Heart right ventricle (tissue), 16 donors: ENCODE results near the gene DHCR24. TPM values are rescaled to one million over a fixed set of nuclear protein-coding genes. Genes with fewer than 3 reads are reported as not detected.

ENCODE experiments used
- ATAC-seq, 8 donors: fragments of 200-7000 bp; cut with Tn5 transposase; one replicate each; pipeline ENCODE4 v1.9.1; 2020; ENCODE audit warnings: mild to moderate bottlenecking in 8 of 8, moderate library complexity in 8 of 8, moderate number of reproducible peaks in 1 of 8
- DNase-seq, 2 donors: peaks; one replicate each; pipeline ENCODE4 v3.0.0-alpha.2; 2020
- H3K27ac ChIP-seq, 10 donors: fragments of 200-600 bp; sonication (generic) in 2 of 10; one replicate each; pipeline versions ENCODE4 v1.5.0 to v1.8.0; 2020 to 2022; ENCODE audit warnings: mild to moderate bottlenecking in 3 of 10
- H3K27me3 ChIP-seq, 7 donors: fragments of 200-600 bp; one replicate each; pipeline ENCODE4 v1.8.0; 2021 to 2022; ENCODE audit warnings: mild to moderate bottlenecking in 2 of 7
- H3K36me3 ChIP-seq, 9 donors: fragments of 200-600 bp; sonication (generic) in 1 of 9; one replicate each; pipeline versions ENCODE4 v1.5.0 to v1.8.0; 2020 to 2022; ENCODE audit warnings: mild to moderate bottlenecking in 2 of 9
- H3K4me1 ChIP-seq, 9 donors: fragments of 200-600 bp; sonication (generic) in 1 of 9; one replicate each; pipeline versions ENCODE4 v1.5.0 to v1.8.0; 2020 to 2022; ENCODE audit warnings: mild to moderate bottlenecking in 4 of 9
- H3K4me3 ChIP-seq, 10 donors: fragments of 200-600 bp; sonication (generic) in 2 of 10; one replicate each; pipeline versions ENCODE4 v1.5.0 to v1.8.0; 2020 to 2022; ENCODE audit warnings: mild to moderate bottlenecking in 7 of 10, moderate library complexity in 2 of 10
- H3K9me3 ChIP-seq, 11 donors: fragments of 200-600 bp in 10 of 11; sonication (generic) in 2 of 11; one replicate each; pipeline versions ENCODE4 v1.5.0 to v1.8.0; 2013 to 2022; ENCODE audit warnings: mild to moderate bottlenecking in 2 of 11, control low read depth in 1 of 11, moderate library complexity in 1 of 11
- WGBS, 2 donors: extraction: QIAGEN DNeasy Blood & Tissue Kit; methylation state at CpG; one replicate each; pipeline ENCODE4 v1.1.7; 2013; ENCODE audit warnings: inconsistent platforms in 1 of 2; 5-methylcytosine and 5-hydroxymethylcytosine counted together
- intact Hi-C, 10 donors: fragments of 100-400 bp; cut with DNase I; formaldehyde crosslinking; loops; one replicate each; pipeline versions ENCODE4 v1.11.1 to v1.14.2; 2022
- polyA plus RNA-seq, 2 donors: library from polyadenylated mRNA; stranded (reverse); fragments of 200-250 nt; gene quantifications; one replicate each; pipeline ENCODE4 v1.2.3, GENCODE V29; 2013
- total RNA-seq, 10 donors: library from RNA; stranded (reverse); fragmentation: NEBNext Ultra II Directional in 3 of 10; extraction: Animal tissue kit (Norgen Biotek cat#: 25700) in 3 of 10; gene quantifications; one replicate each; pipeline versions ENCODE4 v1.2.1 to v1.2.4, GENCODE V29; 2021 to 2023
- TF ChIP-seq, protein P1 (sequence below), 9 donors: fragments of 200-600 bp; sonication (generic) in 2 of 9; IDR thresholded peaks; one replicate each; pipeline versions ENCODE4 v1.5.0 to v1.8.0; 2021 to 2022; ENCODE audit warnings: antibody characterized with exemption in 9 of 9, mild to moderate bottlenecking in 5 of 9, moderate library complexity in 1 of 9
- donor health status: Arrhythmogenic right ventricular cardiomyopathy.
- donor health status: ischemic (EF 13 %, LVEDD 7.1; RV severe dilation, severe dysfunction).
- donor health status: healthy with polysubstance abuse.
- donor health status: DM: no; HTN: yes; CAD: no.
- donor health status: DM: no; HTN: no; CAD: no.
- donor health status: ischemic (EF 25% LVEDD 6.9; RV normal size, moderate dysfunction).
- donor health status: ischemic (EF 25% LVEDD 5.7; RV mildly dilated, moderate dysfunction).
- donor health status: healthy.
- donor health status: DM: yes; HTN: yes; CAD: no.
- donor health status: Ischemic cardiomyopathy.
- donor health status: ischemic (EF 35%, LVEDD 5.7; RV mildly dilated, moderate dysfunction).
- donor health status: nonischemic (EF 11% LVEDD 7.7; RV severe dilation, severe dysfunction).
- donor health status: DM: yes; HTN: yes; CAD: no.
- donor health status: PGD.
- donor health status: ischemic (EF 29% LVEDD 5.4; RV normal size, mild dysfunction).
- donor health status: nonischemic (EF 23%, LVEDD 6.1; RV moderate dilation, normal function).

The DHCR24 gene
- total and polyA plus RNA-seq, 12 donors: 3.3 to 70.6 (median 15.0) TPM

DNA sequence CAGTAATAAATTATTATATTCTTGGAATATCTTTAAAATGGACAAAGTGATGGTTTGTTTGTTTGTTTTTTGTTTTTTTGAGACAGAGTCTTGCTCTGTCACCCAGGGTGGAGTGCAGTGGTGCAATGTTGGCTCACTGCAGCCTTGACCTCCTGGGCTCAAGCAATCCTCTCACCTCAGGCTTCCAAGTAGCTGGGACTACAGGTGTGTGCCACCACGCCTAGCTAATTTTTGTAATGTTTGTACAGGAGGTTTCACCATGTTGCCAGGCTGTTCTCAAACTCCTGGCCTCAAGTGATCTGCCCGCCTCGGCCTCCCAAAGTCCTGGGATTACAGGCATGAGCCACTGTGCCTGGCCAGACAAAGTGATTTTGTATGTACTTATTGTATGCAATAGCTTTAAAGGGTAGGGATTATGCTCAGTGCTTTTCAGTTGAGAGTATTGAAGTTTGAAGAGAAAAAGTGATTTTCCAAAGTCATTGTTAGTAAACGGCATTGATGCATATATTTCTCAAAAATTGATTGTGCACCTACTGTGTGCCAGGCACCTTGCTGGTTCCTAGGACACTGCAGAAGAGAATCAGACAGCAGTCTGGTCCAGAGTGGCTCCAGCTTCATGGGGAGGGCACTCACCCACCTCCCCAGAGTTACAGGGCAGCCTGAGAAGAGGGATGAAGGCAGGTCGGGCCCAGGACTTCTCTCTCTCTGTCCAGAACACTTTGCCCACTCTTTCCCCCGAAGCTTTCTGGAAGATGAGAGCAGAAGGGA lies 51.7 kb downstream of the DHCR24 start:
- H3K36me3 ChIP-seq: no peaks in the 10 kb centered on the region
- no peaks in the 10 kb centered on the region for H3K4me1 ChIP-seq
- DNase-seq (no peak), ATAC-seq (no peak)
- 80 to 88% methylated on average over 6 of the region's 6 CpGs for WGBS, 2 donors
- H3K4me3 ChIP-seq: no peak overlapping the region
- no peak overlapping the region for H3K27ac ChIP-seq
- TF ChIP-seq, protein P1, sequence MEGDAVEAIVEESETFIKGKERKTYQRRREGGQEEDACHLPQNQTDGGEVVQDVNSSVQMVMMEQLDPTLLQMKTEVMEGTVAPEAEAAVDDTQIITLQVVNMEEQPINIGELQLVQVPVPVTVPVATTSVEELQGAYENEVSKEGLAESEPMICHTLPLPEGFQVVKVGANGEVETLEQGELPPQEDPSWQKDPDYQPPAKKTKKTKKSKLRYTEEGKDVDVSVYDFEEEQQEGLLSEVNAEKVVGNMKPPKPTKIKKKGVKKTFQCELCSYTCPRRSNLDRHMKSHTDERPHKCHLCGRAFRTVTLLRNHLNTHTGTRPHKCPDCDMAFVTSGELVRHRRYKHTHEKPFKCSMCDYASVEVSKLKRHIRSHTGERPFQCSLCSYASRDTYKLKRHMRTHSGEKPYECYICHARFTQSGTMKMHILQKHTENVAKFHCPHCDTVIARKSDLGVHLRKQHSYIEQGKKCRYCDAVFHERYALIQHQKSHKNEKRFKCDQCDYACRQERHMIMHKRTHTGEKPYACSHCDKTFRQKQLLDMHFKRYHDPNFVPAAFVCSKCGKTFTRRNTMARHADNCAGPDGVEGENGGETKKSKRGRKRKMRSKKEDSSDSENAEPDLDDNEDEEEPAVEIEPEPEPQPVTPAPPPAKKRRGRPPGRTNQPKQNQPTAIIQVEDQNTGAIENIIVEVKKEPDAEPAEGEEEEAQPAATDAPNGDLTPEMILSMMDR (IDR thresholded peaks at IDR 0.05): no peak
- peaks cover 0 to 25% (median 3%) of the 10 kb centered on the region in 11 donors for H3K9me3 ChIP-seq
- H3K27me3 ChIP-seq: peaks cover 0 to 6% (median 0%) of the 10 kb centered on the region in 7 donors
- intact Hi-C loops: no loop called here

DNA sequence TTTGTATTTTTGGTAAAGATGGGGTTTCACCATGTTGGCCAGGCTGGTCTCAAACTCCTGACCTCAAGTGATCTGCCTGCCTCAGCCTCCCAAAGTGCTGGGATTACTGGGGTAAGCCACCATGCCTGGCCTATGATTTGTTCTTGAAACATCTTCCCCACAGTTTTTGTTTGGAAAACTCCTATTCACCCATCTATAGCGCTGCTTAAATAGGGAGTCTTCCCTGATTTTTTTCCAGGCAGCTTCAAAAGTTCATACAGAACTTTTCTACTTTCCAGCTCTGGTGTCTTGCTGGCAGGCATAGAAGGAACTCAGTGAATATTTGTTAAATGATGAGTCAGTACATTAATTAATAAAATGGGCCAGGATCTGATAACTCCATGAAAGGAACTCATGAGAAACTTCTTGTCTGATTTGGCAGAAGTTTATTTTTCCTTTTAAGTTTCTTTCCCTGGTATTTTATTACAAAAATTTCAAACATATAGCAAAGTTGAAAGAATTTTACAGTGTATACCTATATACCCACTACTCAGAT lies 52.9 kb downstream of the DHCR24 start:
- Histone ChIP-seq H3K9me3 (peaks cover 0 to 36% (median 3%) of the 10 kb centered on the region in 11 donors), H3K27ac (no peak overlapping the region), H3K36me3 (no peaks in the 10 kb centered on the region), H3K4me1 (no peaks in the 10 kb centered on the region), H3K4me3 (no peak overlapping the region), H3K27me3 (peaks cover 0 to 6% (median 0%) of the 10 kb centered on the region in 7 donors)
- DNase-seq (no peak), ATAC-seq (no peak)
- intact Hi-C loops: no loop called here
- WGBS, 2 donors: 94 to 97% methylated on average over 1 of the region's 1 CpG
- TF ChIP-seq, protein P1 (IDR thresholded peaks at IDR 0.05): no peak

DNA sequence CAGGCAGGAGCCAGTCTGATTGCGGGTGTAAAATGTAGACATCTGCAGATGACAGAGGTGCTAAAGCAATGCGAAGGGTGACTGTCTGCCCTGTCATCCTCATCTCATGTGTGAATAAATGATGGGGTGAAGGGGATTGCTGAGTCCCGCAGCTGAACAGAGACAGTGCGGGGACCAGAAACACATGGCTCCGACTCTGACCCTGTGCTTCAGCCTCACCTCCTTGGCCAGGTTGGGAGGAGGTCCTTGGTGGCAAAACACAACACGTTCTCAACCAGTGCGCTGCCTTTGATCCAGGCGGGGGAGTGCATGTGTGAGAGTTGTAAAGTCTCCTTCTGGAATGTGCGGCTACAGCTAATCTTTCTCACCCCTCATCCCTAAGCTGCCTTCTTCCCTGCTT lies 53.9 kb downstream of the DHCR24 start:
- DNase-seq (no peak), ATAC-seq (no peak)
- H3K27me3 ChIP-seq: peaks cover 0 to 6% (median 0%) of the 10 kb centered on the region in 7 donors
- no peak overlapping the region for H3K27ac ChIP-seq
- H3K4me3 ChIP-seq: no peak overlapping the region
- intact Hi-C loops: no loop called here
- TF ChIP-seq, protein P1 (IDR thresholded peaks at IDR 0.05): no peak
- no peaks in the 10 kb centered on the region for H3K4me1 ChIP-seq
- H3K36me3 ChIP-seq: no peaks in the 10 kb centered on the region
- 73 to 80% methylated on average over 9 of the region's 9 CpGs for WGBS, 2 donors
- H3K9me3 ChIP-seq: peaks cover 0 to 45% (median 5%) of the 10 kb centered on the region in 11 donors

DNA sequence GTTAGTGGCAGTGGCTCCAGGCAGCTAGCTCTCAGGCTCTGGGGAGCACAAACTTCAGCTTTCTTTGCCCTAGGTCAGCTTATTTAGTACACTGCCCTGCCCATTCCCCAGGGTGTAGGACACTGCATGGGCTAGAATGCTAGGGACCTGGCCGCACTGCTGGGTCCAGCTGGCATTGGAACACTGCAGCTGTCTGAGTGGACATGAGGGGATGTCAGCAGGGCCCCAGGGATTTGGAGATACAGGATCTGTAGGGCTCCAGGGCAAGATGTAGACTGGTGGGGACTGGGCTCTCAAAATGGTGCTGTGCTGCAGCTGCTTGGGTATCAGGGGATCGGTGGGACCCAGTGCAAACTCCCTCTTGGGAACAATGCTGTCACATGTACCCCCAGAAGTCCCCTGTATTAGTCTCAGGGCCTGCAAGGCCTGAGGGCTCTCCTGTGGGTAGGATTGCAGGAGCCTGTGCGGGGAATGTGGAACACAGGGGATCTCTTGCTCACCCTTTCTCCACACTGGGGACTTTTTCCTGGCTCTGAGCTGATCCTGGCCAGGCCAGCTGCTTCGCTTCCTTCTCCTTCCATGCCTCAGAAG lies 60.7 kb downstream of the DHCR24 start:
- intact Hi-C loops: no loop called here
- 90 to 95% methylated on average over 4 of the region's 4 CpGs for WGBS, 2 donors
- no peaks in the 10 kb centered on the region for H3K36me3 ChIP-seq
- peaks cover 0 to 77% (median 32%) of the 10 kb centered on the region in 11 donors for H3K9me3 ChIP-seq
- H3K27me3 ChIP-seq: no peaks in the 10 kb centered on the region
- ATAC-seq: no peak
- DNase-seq: no peak
- TF ChIP-seq, protein P1 (IDR thresholded peaks at IDR 0.05): no peak
- no peak overlapping the region for H3K27ac ChIP-seq
- no peak overlapping the region for H3K4me3 ChIP-seq
- H3K4me1 ChIP-seq: no peaks in the 10 kb centered on the region
